HepG2 (cell line): ENCODE measurements around the gene ERH. TPM values are rescaled to one million over a fixed set of nuclear protein-coding genes. Genes with fewer than 3 reads are reported as not detected.

Source experiments
- CENPX ChIP-seq: sonication (generic); formaldehyde crosslinking; IDR thresholded peaks from 2 replicates; pipeline ENCODE4 v1.9.0; 2021; ENCODE audit warnings: mild to moderate bottlenecking, missing genetic modification reagents, moderate library complexity
- HMGA1 ChIP-seq: sonication (generic); formaldehyde crosslinking; conservative IDR thresholded peaks from 2 replicates; pipeline ENCODE4 v1.4.0; 2020; ENCODE audit warnings: missing genetic modification reagents
- KAT7 ChIP-seq: IDR thresholded peaks from 2 replicates; pipeline ENCODE4 v1.6.1; 2018; ENCODE audit warnings: borderline replicate concordance, missing compliant biosample characterization
- RBM39 ChIP-seq: fragments of 200-400 bp; formaldehyde crosslinking; IDR thresholded peaks from one replicate; pipeline ENCODE4 v1.6.1; 2018; ENCODE audit warnings: antibody characterized with exemption, mild to moderate bottlenecking, low read depth, low read length; ENCODE audit not compliant: poor library complexity, severe bottlenecking
- ZNF180 ChIP-seq: sonication (generic); formaldehyde crosslinking; IDR thresholded peaks from 2 replicates; pipeline ENCODE4 v1.4.0; 2020; ENCODE audit warnings: low read depth, missing genetic modification reagents, borderline replicate concordance
- ZNF558 ChIP-seq: sonication (generic); formaldehyde crosslinking; IDR thresholded peaks from 2 replicates; pipeline ENCODE4 v1.9.0; 2022; ENCODE audit warnings: mild to moderate bottlenecking, missing genetic modification reagents, borderline replicate concordance
- ZNF773 ChIP-seq: sonication (generic); formaldehyde crosslinking; IDR thresholded peaks from 2 replicates; pipeline ENCODE4 v1.4.0; 2020; ENCODE audit warnings: missing genetic modification reagents, borderline replicate concordance
- polyA plus RNA-seq, 8 experiments: library from polyadenylated mRNA; depleted of rRNA in 3 of 8; stranded (reverse) in 7 of 8; unstranded in 1 of 8; fragments of >200 nt; fragmentation: Illumina TruSeq in 4 of 8; extraction: Trizol in 4 of 8; gene quantifications; 2 replicates each; pipeline versions ENCODE4 v1.2.1 to v1.2.3, GENCODE V29; 2011 to 2016; ENCODE audit warnings: low read depth in 4 of 8, missing spikeins in 1 of 8, mixed read lengths in 1 of 8; ENCODE audit not compliant: insufficient read depth in 1 of 8
- total RNA-seq, 5 experiments: library from RNA; depleted of rRNA; stranded (reverse); fragments of >200 nt; fragmentation: Illumina TruSeq; extraction: Trizol; gene quantifications; 2 replicates each; pipeline ENCODE4 v1.2.3, GENCODE V29; 2016; ENCODE audit warnings: low read depth in 1 of 5
- TF ChIP-seq, protein P1 (sequence below): sonication (generic); formaldehyde crosslinking; conservative IDR thresholded peaks from 2 replicates; pipeline ENCODE4 v1.4.0; 2020; ENCODE audit warnings: missing genetic modification reagents
- TF ChIP-seq, protein P2 (sequence below): sonication (generic); formaldehyde crosslinking; IDR thresholded peaks from 2 replicates; pipeline ENCODE4 v1.8.1; 2022; ENCODE audit warnings: low read depth, mild to moderate bottlenecking, missing genetic modification reagents
- TF ChIP-seq, protein P3 (sequence below): sonication (generic); formaldehyde crosslinking; IDR thresholded peaks from 2 replicates; pipeline ENCODE4 v1.5.0; 2020; ENCODE audit warnings: missing genetic modification reagents
- TF ChIP-seq, protein P4 (sequence below): sonication (generic); formaldehyde crosslinking; IDR thresholded peaks from 2 replicates; pipeline ENCODE4 v1.8.1; 2023; ENCODE audit warnings: mild to moderate bottlenecking, moderate library complexity, missing genetic modification reagents
- TF ChIP-seq, protein P5 (sequence below): sonication (generic); formaldehyde crosslinking; IDR thresholded peaks from 2 replicates; pipeline ENCODE4 v1.4.0; 2020; ENCODE audit warnings: mild to moderate bottlenecking, missing genetic modification reagents
- TF ChIP-seq, protein P6 (sequence below): sonication (generic); formaldehyde crosslinking; IDR thresholded peaks from 2 replicates; pipeline ENCODE4 v1.5.0; 2020; ENCODE audit warnings: mild to moderate bottlenecking, missing genetic modification reagents
- TF ChIP-seq, protein P7 (sequence below): IDR thresholded peaks from 2 replicates; pipeline ENCODE4 v1.6.1; 2016; ENCODE audit warnings: mild to moderate bottlenecking

The ERH gene
- total and polyA plus RNA-seq, 2 of the 13 experiments (the other 11 are each of a cell fraction or from before 2014, with no cell fraction given), result 105 to 341 TPM

DNA sequence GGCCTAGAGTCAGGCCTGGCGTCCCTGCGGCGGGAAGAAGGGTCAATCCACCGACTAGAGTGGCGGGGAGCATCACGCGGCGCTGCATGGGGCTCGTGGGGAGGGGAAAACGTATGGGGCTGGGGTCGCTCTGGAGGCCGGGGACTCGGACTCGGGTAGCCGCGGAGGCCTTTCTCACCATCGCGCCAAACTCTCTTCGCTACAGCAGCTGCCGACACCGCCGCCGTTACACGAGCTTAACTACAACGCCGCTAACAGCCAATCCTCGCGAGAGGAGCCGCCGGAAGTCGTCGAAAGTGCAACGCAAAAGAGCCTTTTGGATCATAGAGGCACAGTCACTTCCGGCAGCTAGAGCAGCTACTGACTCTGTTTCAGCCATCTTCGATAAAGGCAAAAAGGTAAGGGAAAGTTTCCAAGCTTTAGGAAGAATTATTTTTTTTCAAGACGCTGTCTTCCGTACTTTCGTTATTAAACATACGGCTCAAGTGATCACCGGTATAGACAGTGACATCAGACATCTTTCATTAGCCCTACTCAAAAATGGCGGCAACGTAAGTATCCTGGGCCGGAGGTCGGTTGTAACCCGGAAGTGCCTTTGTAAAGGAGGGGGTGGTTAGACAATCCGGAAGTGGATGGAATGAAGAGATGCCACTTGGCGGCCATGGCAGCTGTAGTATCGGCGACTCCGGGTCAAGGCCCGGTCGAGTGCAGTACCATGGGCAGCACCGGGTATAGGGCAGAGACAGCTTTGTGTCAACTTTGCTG is at the start of gene ERH, which contains the start of gene SLC39A9 (continued):
- TF ChIP-seq, protein P1, sequence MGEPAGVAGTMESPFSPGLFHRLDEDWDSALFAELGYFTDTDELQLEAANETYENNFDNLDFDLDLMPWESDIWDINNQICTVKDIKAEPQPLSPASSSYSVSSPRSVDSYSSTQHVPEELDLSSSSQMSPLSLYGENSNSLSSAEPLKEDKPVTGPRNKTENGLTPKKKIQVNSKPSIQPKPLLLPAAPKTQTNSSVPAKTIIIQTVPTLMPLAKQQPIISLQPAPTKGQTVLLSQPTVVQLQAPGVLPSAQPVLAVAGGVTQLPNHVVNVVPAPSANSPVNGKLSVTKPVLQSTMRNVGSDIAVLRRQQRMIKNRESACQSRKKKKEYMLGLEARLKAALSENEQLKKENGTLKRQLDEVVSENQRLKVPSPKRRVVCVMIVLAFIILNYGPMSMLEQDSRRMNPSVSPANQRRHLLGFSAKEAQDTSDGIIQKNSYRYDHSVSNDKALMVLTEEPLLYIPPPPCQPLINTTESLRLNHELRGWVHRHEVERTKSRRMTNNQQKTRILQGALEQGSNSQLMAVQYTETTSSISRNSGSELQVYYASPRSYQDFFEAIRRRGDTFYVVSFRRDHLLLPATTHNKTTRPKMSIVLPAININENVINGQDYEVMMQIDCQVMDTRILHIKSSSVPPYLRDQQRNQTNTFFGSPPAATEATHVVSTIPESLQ (CRISPR knock-in tag), result no peak
- TF ChIP-seq, protein P2, sequence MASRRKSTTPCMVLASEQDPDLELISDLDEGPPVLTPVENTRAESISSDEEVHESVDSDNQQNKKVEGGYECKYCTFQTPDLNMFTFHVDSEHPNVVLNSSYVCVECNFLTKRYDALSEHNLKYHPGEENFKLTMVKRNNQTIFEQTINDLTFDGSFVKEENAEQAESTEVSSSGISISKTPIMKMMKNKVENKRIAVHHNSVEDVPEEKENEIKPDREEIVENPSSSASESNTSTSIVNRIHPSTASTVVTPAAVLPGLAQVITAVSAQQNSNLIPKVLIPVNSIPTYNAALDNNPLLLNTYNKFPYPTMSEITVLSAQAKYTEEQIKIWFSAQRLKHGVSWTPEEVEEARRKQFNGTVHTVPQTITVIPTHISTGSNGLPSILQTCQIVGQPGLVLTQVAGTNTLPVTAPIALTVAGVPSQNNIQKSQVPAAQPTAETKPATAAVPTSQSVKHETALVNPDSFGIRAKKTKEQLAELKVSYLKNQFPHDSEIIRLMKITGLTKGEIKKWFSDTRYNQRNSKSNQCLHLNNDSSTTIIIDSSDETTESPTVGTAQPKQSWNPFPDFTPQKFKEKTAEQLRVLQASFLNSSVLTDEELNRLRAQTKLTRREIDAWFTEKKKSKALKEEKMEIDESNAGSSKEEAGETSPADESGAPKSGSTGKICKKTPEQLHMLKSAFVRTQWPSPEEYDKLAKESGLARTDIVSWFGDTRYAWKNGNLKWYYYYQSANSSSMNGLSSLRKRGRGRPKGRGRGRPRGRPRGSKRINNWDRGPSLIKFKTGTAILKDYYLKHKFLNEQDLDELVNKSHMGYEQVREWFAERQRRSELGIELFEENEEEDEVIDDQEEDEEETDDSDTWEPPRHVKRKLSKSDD (CRISPR knock-in tag), result peak; percentile 91
- TF ChIP-seq ZNF180 (CRISPR knock-in tag), result no peak
- TF ChIP-seq, protein P3, sequence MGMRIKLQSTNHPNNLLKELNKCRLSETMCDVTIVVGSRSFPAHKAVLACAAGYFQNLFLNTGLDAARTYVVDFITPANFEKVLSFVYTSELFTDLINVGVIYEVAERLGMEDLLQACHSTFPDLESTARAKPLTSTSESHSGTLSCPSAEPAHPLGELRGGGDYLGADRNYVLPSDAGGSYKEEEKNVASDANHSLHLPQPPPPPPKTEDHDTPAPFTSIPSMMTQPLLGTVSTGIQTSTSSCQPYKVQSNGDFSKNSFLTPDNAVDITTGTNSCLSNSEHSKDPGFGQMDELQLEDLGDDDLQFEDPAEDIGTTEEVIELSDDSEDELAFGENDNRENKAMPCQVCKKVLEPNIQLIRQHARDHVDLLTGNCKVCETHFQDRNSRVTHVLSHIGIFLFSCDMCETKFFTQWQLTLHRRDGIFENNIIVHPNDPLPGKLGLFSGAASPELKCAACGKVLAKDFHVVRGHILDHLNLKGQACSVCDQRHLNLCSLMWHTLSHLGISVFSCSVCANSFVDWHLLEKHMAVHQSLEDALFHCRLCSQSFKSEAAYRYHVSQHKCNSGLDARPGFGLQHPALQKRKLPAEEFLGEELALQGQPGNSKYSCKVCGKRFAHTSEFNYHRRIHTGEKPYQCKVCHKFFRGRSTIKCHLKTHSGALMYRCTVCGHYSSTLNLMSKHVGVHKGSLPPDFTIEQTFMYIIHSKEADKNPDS, result 0 out of 2 replicates have a peak, but pooled peaks have one; percentile 56
- TF ChIP-seq, protein P4, sequence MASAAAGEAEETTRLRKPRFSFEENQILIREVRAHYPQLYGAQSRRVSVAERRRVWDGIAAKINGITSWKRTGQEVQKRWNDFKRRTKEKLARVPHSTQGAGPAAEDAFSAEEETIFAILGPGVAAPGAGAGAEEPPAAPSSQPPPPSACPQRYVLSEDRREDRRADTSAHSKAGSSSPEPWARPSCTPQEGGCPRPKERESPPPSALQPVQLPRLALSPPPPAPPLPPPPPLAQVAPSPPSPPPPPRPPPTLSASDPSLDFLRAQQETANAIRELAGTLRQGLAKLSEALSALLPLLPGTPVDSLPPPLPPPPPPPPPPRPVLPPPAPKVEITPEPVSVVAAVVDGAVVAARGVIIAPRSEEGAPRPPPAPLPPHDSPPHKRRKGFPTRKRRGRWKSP (CRISPR knock-in tag), result peak; percentile 79; the same call in 1 of the 2 replicates
- TF ChIP-seq, protein P5, sequence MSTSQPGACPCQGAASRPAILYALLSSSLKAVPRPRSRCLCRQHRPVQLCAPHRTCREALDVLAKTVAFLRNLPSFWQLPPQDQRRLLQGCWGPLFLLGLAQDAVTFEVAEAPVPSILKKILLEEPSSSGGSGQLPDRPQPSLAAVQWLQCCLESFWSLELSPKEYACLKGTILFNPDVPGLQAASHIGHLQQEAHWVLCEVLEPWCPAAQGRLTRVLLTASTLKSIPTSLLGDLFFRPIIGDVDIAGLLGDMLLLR, result no peak; the same call in 1 of the 2 replicates
- TF ChIP-seq, protein P6, sequence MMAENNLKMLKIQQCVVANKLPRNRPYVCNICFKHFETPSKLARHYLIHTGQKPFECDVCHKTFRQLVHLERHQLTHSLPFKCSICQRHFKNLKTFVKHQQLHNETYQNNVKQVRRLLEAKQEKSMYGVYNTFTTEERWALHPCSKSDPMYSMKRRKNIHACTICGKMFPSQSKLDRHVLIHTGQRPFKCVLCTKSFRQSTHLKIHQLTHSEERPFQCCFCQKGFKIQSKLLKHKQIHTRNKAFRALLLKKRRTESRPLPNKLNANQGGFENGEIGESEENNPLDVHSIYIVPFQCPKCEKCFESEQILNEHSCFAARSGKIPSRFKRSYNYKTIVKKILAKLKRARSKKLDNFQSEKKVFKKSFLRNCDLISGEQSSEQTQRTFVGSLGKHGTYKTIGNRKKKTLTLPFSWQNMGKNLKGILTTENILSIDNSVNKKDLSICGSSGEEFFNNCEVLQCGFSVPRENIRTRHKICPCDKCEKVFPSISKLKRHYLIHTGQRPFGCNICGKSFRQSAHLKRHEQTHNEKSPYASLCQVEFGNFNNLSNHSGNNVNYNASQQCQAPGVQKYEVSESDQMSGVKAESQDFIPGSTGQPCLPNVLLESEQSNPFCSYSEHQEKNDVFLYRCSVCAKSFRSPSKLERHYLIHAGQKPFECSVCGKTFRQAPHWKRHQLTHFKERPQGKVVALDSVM (CRISPR knock-in tag), result no peak
- peak; percentile 71 for TF ChIP-seq KAT7 (CRISPR knock-in tag)
- TF ChIP-seq, protein P7, sequence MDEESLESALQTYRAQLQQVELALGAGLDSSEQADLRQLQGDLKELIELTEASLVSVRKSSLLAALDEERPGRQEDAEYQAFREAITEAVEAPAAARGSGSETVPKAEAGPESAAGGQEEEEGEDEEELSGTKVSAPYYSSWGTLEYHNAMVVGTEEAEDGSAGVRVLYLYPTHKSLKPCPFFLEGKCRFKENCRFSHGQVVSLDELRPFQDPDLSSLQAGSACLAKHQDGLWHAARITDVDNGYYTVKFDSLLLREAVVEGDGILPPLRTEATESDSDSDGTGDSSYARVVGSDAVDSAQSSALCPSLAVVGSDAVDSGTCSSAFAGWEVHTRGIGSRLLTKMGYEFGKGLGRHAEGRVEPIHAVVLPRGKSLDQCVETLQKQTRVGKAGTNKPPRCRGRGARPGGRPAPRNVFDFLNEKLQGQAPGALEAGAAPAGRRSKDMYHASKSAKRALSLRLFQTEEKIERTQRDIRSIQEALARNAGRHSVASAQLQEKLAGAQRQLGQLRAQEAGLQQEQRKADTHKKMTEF (CRISPR knock-in tag), result peak; percentile 61; the same call in 1 of the 2 replicates
- no peak for TF ChIP-seq ZNF773 (CRISPR knock-in tag)
- TF ChIP-seq ZNF558 (CRISPR knock-in tag), result no peak
- TF ChIP-seq RBM39, result no peak
- no peak for TF ChIP-seq HMGA1 (CRISPR knock-in tag)
- no peak for TF ChIP-seq CENPX
